Trophoblast cell (in vitro differentiated cells and primary cell): Measurements from ENCODE around the gene MFAP2.
"Not testable (repeated sequence)": the region's sequence is repeated elsewhere in the genome, so short reads cannot be mapped to it uniquely, and the experiment has no call there.

Experiments
- DNase-seq, 2 donors: peaks; one replicate each; pipeline ENCODE4 v3.0.0-alpha.2; 2016
- H2AFZ ChIP-seq: 2 replicates; pipeline ENCODE4 v1.6.1; 2013; ENCODE audit warnings: low read length, moderate library complexity, mild to moderate bottlenecking; ENCODE audit not compliant: insufficient read depth, poor library complexity
- H2AK5ac ChIP-seq: 2 replicates; pipeline ENCODE4 v1.6.1; 2013; ENCODE audit warnings: mild to moderate bottlenecking, low read length
- H2BK120ac ChIP-seq: 2 replicates; pipeline ENCODE4 v1.6.1; 2013; ENCODE audit warnings: low read length, mild to moderate bottlenecking, moderate library complexity; ENCODE audit not compliant: insufficient read depth, poor library complexity
- H2BK12ac ChIP-seq: 2 replicates; pipeline ENCODE4 v1.6.1; 2013; ENCODE audit warnings: mild to moderate bottlenecking, low read length, moderate library complexity
- H2BK5ac ChIP-seq: 2 replicates; pipeline ENCODE4 v1.6.1; 2013; ENCODE audit warnings: low read length, low read depth, moderate library complexity, mild to moderate bottlenecking; ENCODE audit not compliant: poor library complexity
- H3K14ac ChIP-seq: 2 replicates; pipeline ENCODE4 v1.6.1; 2013; ENCODE audit warnings: mild to moderate bottlenecking, low read length
- H3K18ac ChIP-seq: 2 replicates; pipeline ENCODE4 v1.6.1; 2013; ENCODE audit warnings: mild to moderate bottlenecking, low read length
- H3K23ac ChIP-seq: 2 replicates; pipeline ENCODE4 v1.6.1; 2013; ENCODE audit warnings: low read length
- H3K27ac ChIP-seq: 2 replicates; pipeline ENCODE4 v1.5.1; 2013; ENCODE audit warnings: low read depth, mild to moderate bottlenecking, inconsistent platforms, low read length, moderate library complexity
- H3K27me3 ChIP-seq: 2 replicates; pipeline ENCODE4 v1.6.1; 2013; ENCODE audit warnings: inconsistent platforms, mild to moderate bottlenecking, low read length, moderate library complexity; ENCODE audit not compliant: insufficient read depth
- H3K36me3 ChIP-seq, 2 experiments: 1 replicate in 1 of 2; 2 replicates in 1 of 2; pipeline ENCODE4 v1.6.1; 2013; ENCODE audit warnings: low read length in 2 of 2, mild to moderate bottlenecking in 2 of 2, moderate library complexity in 1 of 2; ENCODE audit not compliant: insufficient read depth in 2 of 2, control insufficient read depth in 1 of 2
- H3K4ac ChIP-seq: 2 replicates; pipeline ENCODE4 v1.6.1; 2013; ENCODE audit warnings: low read depth, mild to moderate bottlenecking, low read length, moderate library complexity
- H3K4me1 ChIP-seq, 2 experiments: 1 replicate in 1 of 2; 2 replicates in 1 of 2; pipeline ENCODE4 v1.6.1; 2013; ENCODE audit warnings: low read length in 2 of 2, mild to moderate bottlenecking in 2 of 2, moderate library complexity in 1 of 2; ENCODE audit not compliant: insufficient read depth in 2 of 2, control insufficient read depth in 1 of 2
- H3K4me2 ChIP-seq: 2 replicates; pipeline ENCODE4 v1.6.1; 2013; ENCODE audit warnings: inconsistent platforms, mild to moderate bottlenecking, low read length, moderate library complexity
- H3K4me3 ChIP-seq: 2 replicates; pipeline ENCODE4 v1.5.1; 2013; ENCODE audit warnings: mild to moderate bottlenecking, low read depth, low read length, inconsistent platforms
- H3K79me1 ChIP-seq: one replicate; pipeline ENCODE4 v1.6.1; 2013; ENCODE audit warnings: low read length
- H3K79me2 ChIP-seq: 2 replicates; pipeline ENCODE4 v1.6.1; 2013; ENCODE audit warnings: low read length, mild to moderate bottlenecking; ENCODE audit not compliant: control insufficient read depth, insufficient read depth, poor library complexity
- H3K9ac ChIP-seq: 2 replicates; pipeline ENCODE4 v1.6.1; 2013; ENCODE audit warnings: mild to moderate bottlenecking, low read length
- H3K9me3 ChIP-seq: 2 replicates; pipeline ENCODE4 v1.6.1; 2013; ENCODE audit warnings: low read depth, mild to moderate bottlenecking, control low read depth, inconsistent platforms, low read length; ENCODE audit not compliant: insufficient read depth
- H4K12ac ChIP-seq: 2 replicates; pipeline ENCODE4 v1.6.1; 2013; ENCODE audit warnings: low read depth, mild to moderate bottlenecking, low read length, moderate library complexity
- H4K8ac ChIP-seq: 2 replicates; pipeline ENCODE4 v1.6.1; 2013; ENCODE audit warnings: low read depth, mild to moderate bottlenecking, low read length, moderate library complexity
- H4K91ac ChIP-seq: one replicate; pipeline ENCODE4 v1.6.1; 2013; ENCODE audit warnings: low read depth, mild to moderate bottlenecking, low read length, moderate library complexity
- WGBS: extraction: QIAGEN DNeasy Blood & Tissue Kit; methylation state at CpG from one replicate; pipeline ENCODE4 v1.1.7; 2013; ENCODE audit warnings: missing lambda C conversion rate; ENCODE audit not compliant: insufficient read length, insufficient coverage; ENCODE audit errors: extremely low coverage; 5-methylcytosine and 5-hydroxymethylcytosine counted together

The MFAP2 gene

GRCh38 chr1:16949026-16949425 lies 31.4 kb downstream of the MFAP2 start:
- WGBS, result no CpG with 5 or more reads among the region's 7 CpGs
- H3K36me3 ChIP-seq, H3K4me2 ChIP-seq, H3K18ac ChIP-seq, H3K79me2 ChIP-seq, H4K12ac ChIP-seq, H3K79me1 ChIP-seq, H3K9ac ChIP-seq, H3K4me1 ChIP-seq, H3K23ac ChIP-seq, H2BK5ac ChIP-seq, H3K14ac ChIP-seq, DNase-seq, H3K9me3 ChIP-seq, H2BK120ac ChIP-seq, H3K27me3 ChIP-seq, H2AK5ac ChIP-seq, H3K27ac ChIP-seq, H2BK12ac ChIP-seq, H2AFZ ChIP-seq, H3K4ac ChIP-seq, H4K91ac ChIP-seq, H4K8ac ChIP-seq, H3K4me3 ChIP-seq: not testable (repeated sequence)

- not testable (repeated sequence) for H2AK5ac ChIP-seq, H3K27ac ChIP-seq, H2BK5ac ChIP-seq, H3K4me3 ChIP-seq, H4K91ac ChIP-seq, H3K36me3 ChIP-seq, H3K9me3 ChIP-seq, H4K8ac ChIP-seq, H3K79me1 ChIP-seq, H3K4me2 ChIP-seq, H3K18ac ChIP-seq, H3K23ac ChIP-seq, H3K9ac ChIP-seq, H2BK12ac ChIP-seq, H3K79me2 ChIP-seq, H2AFZ ChIP-seq, H2BK120ac ChIP-seq, H3K14ac ChIP-seq, H3K27me3 ChIP-seq, H3K4me1 ChIP-seq, H3K4ac ChIP-seq
- no CpG with 5 or more reads among the region's 26 CpGs for WGBS
- DNase-seq, result peak; percentile 86 to 98
- peak overlapping the region; percentile 2 for H4K12ac ChIP-seq
Measured at GRCh38 chr1:16948282-16948891, 32.0 kb downstream of the MFAP2 start.

- DNase-seq, result no peak
- no peak overlapping the region for H2BK5ac ChIP-seq
- no peak overlapping the region for H4K91ac ChIP-seq
- no peaks in the 10 kb centered on the region for H3K79me1 ChIP-seq
- H3K27ac ChIP-seq, result no peak overlapping the region
- H4K8ac ChIP-seq, result no peak overlapping the region
- no peak overlapping the region for H2AK5ac ChIP-seq
- H2BK12ac ChIP-seq, result no peak overlapping the region
- no peak overlapping the region for H3K4me3 ChIP-seq
- H4K12ac ChIP-seq, result no peak overlapping the region
- H3K14ac ChIP-seq, result no peak overlapping the region
- no peak overlapping the region for H2BK120ac ChIP-seq
- no peak overlapping the region for H2AFZ ChIP-seq
- WGBS, result no CpG with 5 or more reads among the region's 19 CpGs
- H3K4me1 ChIP-seq, result no peaks in the 10 kb centered on the region
- H3K4me2 ChIP-seq, result no peak overlapping the region
- no peak overlapping the region for H3K23ac ChIP-seq
- H3K79me2 ChIP-seq, result no peaks in the 10 kb centered on the region
- no peak overlapping the region for H3K18ac ChIP-seq
- H3K9me3 ChIP-seq, result no peaks in the 10 kb centered on the region
- H3K36me3 ChIP-seq, result peaks cover 0 to 2% of the 10 kb centered on the region in 2 experiments
- no peaks in the 10 kb centered on the region for H3K27me3 ChIP-seq
- H3K4ac ChIP-seq, result no peak overlapping the region
- H3K9ac ChIP-seq, result no peak overlapping the region
Measured at GRCh38 chr1:16946646-16947045, 33.8 kb downstream of the MFAP2 start.

DNA sequence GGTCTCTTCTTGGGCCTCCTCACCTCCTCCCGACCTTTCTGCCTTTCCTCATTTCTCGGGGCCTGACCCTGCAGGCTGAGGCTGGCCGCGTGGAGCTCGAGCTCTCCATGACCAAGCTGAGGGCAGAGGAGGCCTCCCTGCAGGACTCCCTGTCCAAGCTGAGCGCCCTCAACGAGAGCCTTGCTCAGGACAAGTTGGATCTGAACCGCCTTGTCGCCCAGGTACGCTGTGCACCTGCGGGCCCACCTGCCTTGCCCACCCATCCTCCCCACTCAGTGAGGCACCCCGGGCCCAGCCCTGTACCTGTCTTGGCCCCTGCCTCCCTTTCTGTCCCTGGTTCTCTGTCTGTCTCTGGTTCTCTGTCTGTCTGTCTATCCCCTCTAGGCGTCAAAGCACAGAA lies 34.2 kb downstream of the MFAP2 start:
- not testable (repeated sequence) for H4K8ac ChIP-seq, H3K79me2 ChIP-seq, H3K9ac ChIP-seq, H3K79me1 ChIP-seq, H2BK5ac ChIP-seq, H4K91ac ChIP-seq, H3K14ac ChIP-seq, H3K9me3 ChIP-seq, H2AK5ac ChIP-seq, H3K4me1 ChIP-seq, H2BK120ac ChIP-seq, H4K12ac ChIP-seq, H3K27ac ChIP-seq, H3K4me3 ChIP-seq, DNase-seq, H3K18ac ChIP-seq, H3K4me2 ChIP-seq, H2AFZ ChIP-seq, H3K4ac ChIP-seq, H3K23ac ChIP-seq, H3K27me3 ChIP-seq, H2BK12ac ChIP-seq, H3K36me3 ChIP-seq
- WGBS, result no CpG with 5 or more reads among the region's 13 CpGs
